GM12875 (cell line): ENCODE results near the gene SDC1.

Source experiments
- H3K4me3 ChIP-seq: one replicate; pipeline ENCODE4 v1.5.1; 2011; ENCODE audit warnings: low read depth, low read length, control low read depth
- CTCF ChIP-seq: IDR thresholded peaks from 2 replicates; pipeline ENCODE4 v1.5.1; 2011; ENCODE audit warnings: low read depth, mild to moderate bottlenecking, control low read depth, inconsistent platforms, low read length, moderate library complexity, borderline replicate concordance; ENCODE audit not compliant: insufficient read depth

The SDC1 gene

GRCh38 chr2:20215183-20216040 lies 9.5 kb downstream of the SDC1 start:
- TF ChIP-seq CTCF = no peak
- no peak overlapping the region for H3K4me3 ChIP-seq

GRCh38 chr2:20214566-20215182 lies 10.3 kb downstream of the SDC1 start:
- no peak overlapping the region for H3K4me3 ChIP-seq
- TF ChIP-seq CTCF = no peak

- H3K4me3 ChIP-seq = no peak overlapping the region
- no peak for TF ChIP-seq CTCF
These were observed 11.0 kb downstream of the SDC1 start for GRCh38 chr2:20213651-20214565.

GRCh38 chr2:20212871-20213503 lies 11.9 kb downstream of the SDC1 start:
- H3K4me3 ChIP-seq = no peak overlapping the region
- TF ChIP-seq CTCF = no peak

- no peak for TF ChIP-seq CTCF
- H3K4me3 ChIP-seq = no peak overlapping the region
These were observed 12.5 kb downstream of the SDC1 start for GRCh38 chr2:20212459-20212870.

GRCh38 chr2:20211860-20212458 lies 13.0 kb downstream of the SDC1 start:
- no peak for TF ChIP-seq CTCF
- no peak overlapping the region for H3K4me3 ChIP-seq
